HG02588 (cell line): Measurements from ENCODE around the gene PRDM10.
A peak's percentile ranks its signal among the peaks of the same experiment; 100 is the strongest.
"Not testable (repeated sequence)": the region's sequence is repeated elsewhere in the genome, so short reads cannot be mapped to it uniquely, and the experiment has no call there.

ENCODE experiments used
- ATAC-seq: cut with Tn5 transposase; IDR thresholded peaks from one replicate; pipeline ENCODE4 v1.9.1; 2021; ENCODE audit warnings: mild to moderate bottlenecking, moderate library complexity; ENCODE audit not compliant: unreplicated experiment

PRDM10 gene

GRCh38 chr11:129917231-129917630, 85.4 kb downstream of the PRDM10 start:
- ATAC-seq: no peak

GRCh38 chr11:129911298-129911697, 91.3 kb downstream of the PRDM10 start:
- ATAC-seq: no peak

- ATAC-seq: no peak
Observed at GRCh38 chr11:129910360-129910759, 92.3 kb downstream of the PRDM10 start.

- ATAC-seq: no peak
Observed at GRCh38 chr11:129905402-129905801, 97.2 kb downstream of the PRDM10 start.

GRCh38 chr11:129896062-129896461, 106.6 kb downstream of the PRDM10 start:
- no peak for ATAC-seq

GRCh38 chr11:129895126-129896041, 107.3 kb downstream of the PRDM10 start, which contains the start of gene NFRKB:
TSS of gene NFRKB (minus strand) at chr11:129895578. CDS start at chr11:129892849, 2,729 bp downstream.
- peak; percentile 96 for ATAC-seq

GRCh38 chr11:129894278-129895125, 108.1 kb downstream of the PRDM10 start:
- peak; percentile 12 for ATAC-seq

GRCh38 chr11:129888451-129888850, 114.2 kb downstream of the PRDM10 start:
- no peak for ATAC-seq

- no peak for ATAC-seq
Observed at GRCh38 chr11:129885381-129885780, 117.3 kb downstream of the PRDM10 start.

- no peak for ATAC-seq
Observed at GRCh38 chr11:129884581-129884980, 118.1 kb downstream of the PRDM10 start.

GRCh38 chr11:129881570-129882170, 121.0 kb downstream of the PRDM10 start:
- ATAC-seq: no peak

GRCh38 chr11:129880311-129880710, 122.3 kb downstream of the PRDM10 start:
- ATAC-seq: no peak

- ATAC-seq: no peak
Observed at GRCh38 chr11:129871914-129872313, 130.7 kb downstream of the PRDM10 start.

- not testable (repeated sequence) for ATAC-seq
Observed at GRCh38 chr11:129868626-129869025, 134.0 kb downstream of the PRDM10 start.

- ATAC-seq: no peak
Observed at GRCh38 chr11:129866311-129866710, 136.3 kb downstream of the PRDM10 start.

GRCh38 chr11:129865701-129866100, 136.9 kb downstream of the PRDM10 start:
- ATAC-seq: no peak

GRCh38 chr11:129864811-129865210, 137.8 kb downstream of the PRDM10 start:
- ATAC-seq: no peak

- ATAC-seq: no peak
Observed at GRCh38 chr11:129861702-129862522, 140.7 kb downstream of the PRDM10 start.

GRCh38 chr11:129856036-129856435, 146.6 kb downstream of the PRDM10 start:
- ATAC-seq: no peak

- no peak for ATAC-seq
Observed at GRCh38 chr11:129855086-129855485, 147.5 kb downstream of the PRDM10 start.
